ENCODE measurements around the gene TTLL4. TPM values are rescaled to one million over a fixed set of nuclear protein-coding genes. Genes with fewer than 3 reads are reported as not detected.
A peak's percentile ranks its signal among the peaks of the same experiment; 100 is the strongest.
"Not testable (repeated sequence)": the region's sequence is repeated elsewhere in the genome, so short reads cannot be mapped to it uniquely, and the experiment has no call there.

Gene TTLL4
- total and polyA plus RNA-seq, 4 donors, result 1.9 to 36.3 (median 25.5) TPM

DNA sequence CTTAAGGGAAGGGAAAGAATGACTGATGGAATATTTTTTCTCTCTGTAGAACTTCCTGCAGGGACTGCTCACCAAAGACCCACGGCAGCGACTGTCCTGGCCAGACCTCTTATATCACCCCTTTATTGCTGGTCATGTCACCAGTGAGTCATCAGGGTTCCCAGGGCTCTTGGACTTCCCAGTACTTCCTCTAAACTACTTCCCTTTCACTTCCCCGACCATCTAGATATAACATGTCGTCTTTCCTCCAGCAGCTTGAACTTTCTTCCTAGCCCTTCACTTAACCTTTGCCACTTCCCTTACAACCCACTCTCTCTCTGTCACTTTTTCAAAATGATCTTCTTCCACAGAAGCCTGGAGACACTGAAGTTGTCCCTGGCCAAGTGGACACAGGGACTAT lies 31.5 kb upstream of the TTLL4 start:
- Histone ChIP-seq H3K4me3 (ENCODE audit: low read length in 2 of 2) (no peak overlapping the region), H3K9me3 (ENCODE audit: control insufficient read depth, low read length) (no peaks in the 10 kb centered on the region), H3K4me1 (ENCODE audit: control insufficient read depth in 1 of 2, insufficient read depth in 2 of 2, low read length in 2 of 2) (no peaks in the 10 kb centered on the region), H3K36me3 (ENCODE audit: control insufficient read depth in 1 of 2, insufficient read depth in 2 of 2, low read length in 1 of 2) (peaks cover 0 to 4% of the 10 kb centered on the region in 2 donors), H3K27ac (ENCODE audit: low read depth in 1 of 2, low read length in 2 of 2) (no peak overlapping the region), H3K27me3 (ENCODE audit: control insufficient read depth in 1 of 2, insufficient read depth in 2 of 2, low read length in 1 of 2) (no peaks in the 10 kb centered on the region)
- WGBS, 2 donors, result 80 to 86% methylated on average over 4 of the region's 4 CpGs
- intact Hi-C loops (cut with DNase I), result no loop called here
- ATAC-seq (ENCODE audit: low FRiP score) (no peak), DNase-seq (peak in 1 of 2 donors; percentile 59)

DNA sequence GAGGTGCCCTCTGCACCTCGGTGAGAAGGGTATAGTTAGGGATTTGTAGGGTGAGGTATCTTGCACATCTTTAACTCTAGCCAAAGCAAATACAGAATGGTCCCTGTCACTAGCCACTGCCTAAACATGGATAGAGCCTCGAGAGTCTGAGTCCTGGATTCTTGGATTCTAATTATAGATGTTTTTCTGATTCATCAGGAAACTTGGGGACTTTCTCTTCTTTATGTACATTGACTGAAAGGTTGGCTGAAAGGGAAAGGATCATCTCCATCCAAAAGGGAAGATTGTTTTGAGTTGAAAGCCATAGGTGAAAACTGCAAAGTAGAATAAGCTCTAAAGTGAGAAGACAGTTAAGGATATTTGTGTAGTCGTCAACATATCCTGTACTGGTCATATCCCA lies 30.6 kb upstream of the TTLL4 start:
- ATAC-seq (ENCODE audit: low FRiP score), result no peak
- peaks cover 0 to 5% of the 10 kb centered on the region in 2 donors for H3K36me3 ChIP-seq (ENCODE audit: control insufficient read depth in 1 of 2, insufficient read depth in 2 of 2, low read length in 1 of 2)
- H3K27me3 ChIP-seq (ENCODE audit: control insufficient read depth in 1 of 2, insufficient read depth in 2 of 2, low read length in 1 of 2), result no peaks in the 10 kb centered on the region
- WGBS, 2 donors, result 68 to 70% methylated on average over 3 of the region's 3 CpGs
- DNase-seq, result no peak
- intact Hi-C loops (cut with DNase I), result no loop called here
- no peak overlapping the region for H3K27ac ChIP-seq (ENCODE audit: low read depth in 1 of 2, low read length in 2 of 2)
- H3K4me1 ChIP-seq (ENCODE audit: control insufficient read depth in 1 of 2, insufficient read depth in 2 of 2, low read length in 2 of 2), result no peaks in the 10 kb centered on the region
- H3K9me3 ChIP-seq (ENCODE audit: control insufficient read depth, low read length), result no peaks in the 10 kb centered on the region
- no peak overlapping the region for H3K4me3 ChIP-seq (ENCODE audit: low read length in 2 of 2)

DNA sequence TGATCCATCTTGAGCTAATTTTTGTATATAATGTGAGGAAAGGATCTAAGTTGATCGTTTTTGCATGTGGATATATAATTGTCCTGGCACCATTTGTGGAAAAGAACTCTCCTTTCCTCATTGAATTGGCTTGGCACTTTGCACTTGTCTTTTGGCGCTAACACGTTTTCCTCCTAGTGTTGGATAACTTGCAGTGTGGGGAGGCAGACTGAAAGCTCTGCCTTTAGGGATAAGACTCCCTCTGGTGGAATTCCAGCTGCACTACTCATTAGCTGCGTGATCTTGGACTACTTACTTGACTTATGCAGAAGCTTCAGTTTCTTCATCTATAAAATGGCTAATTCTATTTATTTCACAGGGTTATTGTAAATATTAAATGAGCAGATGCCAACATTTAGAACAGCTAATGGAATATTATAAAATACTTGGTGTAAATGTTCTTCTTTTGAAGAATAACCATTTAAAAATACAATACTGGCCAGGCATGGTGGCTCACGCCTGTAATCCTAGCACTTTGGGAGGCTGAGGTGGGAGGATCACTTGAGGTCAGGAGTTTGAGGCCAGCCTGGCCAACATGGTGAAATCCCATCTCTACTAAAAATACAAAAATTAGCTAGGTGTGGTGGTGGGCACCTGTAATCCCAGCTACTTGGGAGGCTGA lies 23.1 kb upstream of the TTLL4 start:
- H3K4me1 ChIP-seq (ENCODE audit: control insufficient read depth in 1 of 2, insufficient read depth in 2 of 2, low read length in 2 of 2); H3K4me3 ChIP-seq (ENCODE audit: low read length in 2 of 2); H3K27ac ChIP-seq (ENCODE audit: low read depth in 1 of 2, low read length in 2 of 2); intact Hi-C loops (cut with DNase I); H3K27me3 ChIP-seq (ENCODE audit: control insufficient read depth in 1 of 2, insufficient read depth in 2 of 2, low read length in 1 of 2); H3K9me3 ChIP-seq (ENCODE audit: control insufficient read depth, low read length); H3K36me3 ChIP-seq (ENCODE audit: control insufficient read depth in 1 of 2, insufficient read depth in 2 of 2, low read length in 1 of 2): not testable (repeated sequence)
- DNase-seq, result peak in 1 of 2 donors; percentile 66
- peak; percentile 76 for ATAC-seq (ENCODE audit: low FRiP score)
- WGBS, 2 donors, result 18% methylated on average over 5 of the region's 5 CpGs

DNA sequence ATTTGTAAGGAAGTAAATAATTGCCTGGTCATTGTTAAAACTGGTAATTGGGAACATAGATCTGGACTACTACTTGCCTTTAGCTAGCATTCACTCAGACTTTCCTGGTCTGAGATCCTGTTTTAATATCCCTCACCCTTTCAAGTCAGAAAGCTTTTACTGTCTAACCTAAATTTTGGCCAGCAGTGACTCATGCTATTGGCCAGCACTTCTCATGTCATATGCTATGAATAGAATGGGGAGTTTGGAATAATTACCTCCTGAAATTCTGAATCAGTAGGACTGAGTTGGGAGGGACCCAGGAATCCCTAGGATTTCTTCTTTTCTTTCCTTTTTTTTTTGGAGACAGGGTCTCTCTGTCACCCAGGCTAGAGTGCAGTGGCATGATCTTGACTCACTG lies 19.4 kb upstream of the TTLL4 start:
- no peaks in the 10 kb centered on the region for H3K4me1 ChIP-seq (ENCODE audit: control insufficient read depth in 1 of 2, insufficient read depth in 2 of 2, low read length in 2 of 2)
- no peak for ATAC-seq (ENCODE audit: low FRiP score)
- no peak for DNase-seq
- no peak overlapping the region for H3K4me3 ChIP-seq (ENCODE audit: low read length in 2 of 2)
- H3K9me3 ChIP-seq (ENCODE audit: control insufficient read depth, low read length), result no peaks in the 10 kb centered on the region
- H3K27ac ChIP-seq (ENCODE audit: low read depth in 1 of 2, low read length in 2 of 2), result peak overlapping the region in 1 of 2 donors; percentile 91
- intact Hi-C loops (cut with DNase I), result no loop called here
- peaks cover 0 to 4% of the 10 kb centered on the region in 2 donors for H3K36me3 ChIP-seq (ENCODE audit: control insufficient read depth in 1 of 2, insufficient read depth in 2 of 2, low read length in 1 of 2)
- H3K27me3 ChIP-seq (ENCODE audit: control insufficient read depth in 1 of 2, insufficient read depth in 2 of 2, low read length in 1 of 2), result no peaks in the 10 kb centered on the region

DNA sequence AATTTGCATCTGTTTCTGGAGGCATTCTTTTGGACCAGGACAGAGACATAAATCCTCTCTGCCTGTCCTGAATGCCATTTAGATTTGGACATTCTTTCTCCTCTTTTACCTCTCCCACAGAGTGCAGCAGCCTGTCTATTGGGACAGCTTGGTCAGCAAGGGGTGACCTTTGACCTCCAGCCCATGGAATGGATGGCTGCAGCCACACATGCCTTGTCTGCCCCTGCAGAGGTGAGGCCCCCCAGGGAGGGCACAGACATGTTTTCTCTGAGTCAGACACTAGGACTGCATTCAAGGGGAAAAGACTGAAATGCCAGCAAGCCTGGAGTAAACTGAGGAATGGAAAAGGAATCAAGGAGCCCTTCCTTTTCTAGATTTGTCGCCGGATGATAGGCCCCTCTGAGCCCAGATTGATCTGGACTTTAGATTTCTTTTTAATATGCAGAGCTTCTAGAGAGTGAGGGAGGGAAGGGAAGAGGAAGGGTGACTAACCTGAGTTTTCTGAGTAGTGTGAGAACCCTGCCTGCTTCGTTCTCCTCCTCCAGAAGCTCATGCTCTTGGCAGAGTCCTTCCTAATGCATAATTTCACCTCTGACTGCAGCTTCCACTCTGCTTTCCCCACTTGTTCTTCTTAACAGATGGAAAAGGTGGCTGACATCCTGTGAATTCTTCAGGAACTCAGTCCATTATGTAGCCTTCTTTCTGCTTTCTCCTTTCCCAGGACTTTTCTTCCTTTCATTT lies 16.1 kb upstream of the TTLL4 start:
- Histone ChIP-seq H3K27ac (ENCODE audit: low read depth in 1 of 2, low read length in 2 of 2) (no peak overlapping the region), H3K27me3 (ENCODE audit: control insufficient read depth in 1 of 2, insufficient read depth in 2 of 2, low read length in 1 of 2) (no peaks in the 10 kb centered on the region), H3K36me3 (ENCODE audit: control insufficient read depth in 1 of 2, insufficient read depth in 2 of 2, low read length in 1 of 2) (peaks cover 2 to 5% of the 10 kb centered on the region in 2 donors), H3K4me3 (ENCODE audit: low read length in 2 of 2) (no peak overlapping the region), H3K9me3 (ENCODE audit: control insufficient read depth, low read length) (no peaks in the 10 kb centered on the region), H3K4me1 (ENCODE audit: control insufficient read depth in 1 of 2, insufficient read depth in 2 of 2, low read length in 2 of 2) (no peaks in the 10 kb centered on the region)
- intact Hi-C loops (cut with DNase I), result no loop called here
- ATAC-seq (ENCODE audit: low FRiP score), result no peak
- 78 to 83% methylated on average over 3 of the region's 3 CpGs for WGBS, 2 donors
- DNase-seq, result no peak

DNA sequence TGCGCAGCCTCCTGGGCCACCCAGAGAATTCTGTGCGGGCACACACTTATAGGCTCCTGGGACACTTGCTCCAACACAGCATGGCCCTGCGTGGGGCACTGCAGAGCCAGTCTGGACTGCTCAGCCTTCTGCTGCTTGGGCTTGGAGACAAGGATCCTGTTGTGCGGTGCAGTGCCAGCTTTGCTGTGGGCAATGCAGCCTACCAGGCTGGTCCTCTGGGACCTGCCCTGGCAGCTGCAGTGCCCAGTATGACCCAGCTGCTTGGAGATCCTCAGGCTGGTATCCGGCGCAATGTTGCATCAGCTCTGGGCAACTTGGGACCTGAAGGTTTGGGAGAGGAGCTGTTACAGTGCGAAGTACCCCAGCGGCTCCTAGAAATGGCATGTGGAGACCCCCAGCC lies 11.8 kb upstream of the TTLL4 start:
- Histone ChIP-seq H3K9me3 (ENCODE audit: control insufficient read depth, low read length) (no peaks in the 10 kb centered on the region), H3K27ac (ENCODE audit: low read depth in 1 of 2, low read length in 2 of 2) (no peak overlapping the region), H3K4me3 (ENCODE audit: low read length in 2 of 2) (no peak overlapping the region), H3K27me3 (ENCODE audit: control insufficient read depth in 1 of 2, insufficient read depth in 2 of 2, low read length in 1 of 2) (no peaks in the 10 kb centered on the region), H3K36me3 (ENCODE audit: control insufficient read depth in 1 of 2, insufficient read depth in 2 of 2, low read length in 1 of 2) (peaks cover 0 to 5% of the 10 kb centered on the region in 2 donors), H3K4me1 (ENCODE audit: control insufficient read depth in 1 of 2, insufficient read depth in 2 of 2, low read length in 2 of 2) (no peaks in the 10 kb centered on the region)
- ATAC-seq (ENCODE audit: low FRiP score) (no peak), DNase-seq (no peak)
- 93 to 96% methylated on average over 8 of the region's 8 CpGs for WGBS, 2 donors
- intact Hi-C loops (cut with DNase I), result no loop called here

DNA sequence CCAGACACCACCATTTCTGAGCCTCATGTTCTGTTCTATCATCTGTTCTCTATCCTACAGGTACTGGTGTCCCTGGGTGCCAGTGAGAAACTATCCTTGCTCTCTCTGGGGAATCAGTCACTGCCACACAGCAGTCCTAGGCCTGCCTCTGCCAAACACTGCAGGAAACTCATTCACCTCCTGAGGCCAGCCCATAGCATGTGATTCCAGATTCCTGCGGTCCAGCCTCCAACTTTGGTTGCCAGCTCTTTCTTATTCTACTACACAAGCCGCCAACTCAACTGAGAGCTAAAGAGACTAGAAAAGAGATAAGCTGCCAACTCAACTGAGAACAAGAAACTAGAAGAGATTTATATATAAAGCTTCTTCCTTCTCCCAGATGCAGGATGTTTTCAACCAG lies 8.8 kb upstream of the TTLL4 start:
- no peak for ATAC-seq (ENCODE audit: low FRiP score)
- intact Hi-C loops (cut with DNase I), result no loop called here
- 70 to 74% methylated on average over 2 of the region's 2 CpGs for WGBS, 2 donors

DNA sequence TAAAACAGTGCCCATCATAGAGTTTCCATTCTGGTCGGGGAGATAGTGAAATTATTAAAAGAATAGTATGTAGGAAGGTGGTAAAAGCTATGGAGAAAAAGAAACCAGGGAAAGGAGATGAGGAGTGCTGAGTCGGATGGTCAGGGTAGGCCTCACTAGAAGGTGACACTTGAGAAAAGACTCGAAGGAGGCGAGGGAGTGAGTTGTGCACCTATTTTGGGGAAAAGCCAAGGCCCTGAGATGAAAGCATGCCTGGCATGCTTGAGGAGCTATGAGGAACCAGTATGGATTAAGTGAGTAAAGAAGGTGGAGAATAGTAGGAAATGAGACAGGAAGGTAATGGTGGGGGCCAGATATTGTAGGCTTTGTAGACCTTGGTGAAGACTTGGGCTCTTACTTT lies 7.3 kb upstream of the TTLL4 start:
- 87 to 89% methylated on average over 4 of the region's 4 CpGs for WGBS, 2 donors
- H3K27me3 ChIP-seq (ENCODE audit: control insufficient read depth in 1 of 2, insufficient read depth in 2 of 2, low read length in 1 of 2), result no peaks in the 10 kb centered on the region
- intact Hi-C loops (cut with DNase I), result no loop called here
- H3K27ac ChIP-seq (ENCODE audit: low read depth in 1 of 2, low read length in 2 of 2), result no peak overlapping the region
- no peaks in the 10 kb centered on the region for H3K9me3 ChIP-seq (ENCODE audit: control insufficient read depth, low read length)
- H3K36me3 ChIP-seq (ENCODE audit: control insufficient read depth in 1 of 2, insufficient read depth in 2 of 2, low read length in 1 of 2), result no peaks in the 10 kb centered on the region
- DNase-seq (no peak), ATAC-seq (ENCODE audit: low FRiP score) (no peak)
- H3K4me1 ChIP-seq (ENCODE audit: control insufficient read depth in 1 of 2, insufficient read depth in 2 of 2, low read length in 2 of 2), result no peaks in the 10 kb centered on the region
- no peak overlapping the region for H3K4me3 ChIP-seq (ENCODE audit: low read length in 2 of 2)

More for the DNA sequence above, 8.8 kb upstream of the TTLL4 start:
- H3K4me3 ChIP-seq (ENCODE audit: low read length in 2 of 2), result no peak overlapping the region
- peaks cover 0 to 4% of the 10 kb centered on the region in 2 donors for H3K36me3 ChIP-seq (ENCODE audit: control insufficient read depth in 1 of 2, insufficient read depth in 2 of 2, low read length in 1 of 2)
- no peaks in the 10 kb centered on the region for H3K9me3 ChIP-seq (ENCODE audit: control insufficient read depth, low read length)
- no peak for DNase-seq
- no peaks in the 10 kb centered on the region for H3K4me1 ChIP-seq (ENCODE audit: control insufficient read depth in 1 of 2, insufficient read depth in 2 of 2, low read length in 2 of 2)
- H3K27ac ChIP-seq (ENCODE audit: low read depth in 1 of 2, low read length in 2 of 2), result no peak overlapping the region
- no peaks in the 10 kb centered on the region for H3K27me3 ChIP-seq (ENCODE audit: control insufficient read depth in 1 of 2, insufficient read depth in 2 of 2, low read length in 1 of 2)

DNA sequence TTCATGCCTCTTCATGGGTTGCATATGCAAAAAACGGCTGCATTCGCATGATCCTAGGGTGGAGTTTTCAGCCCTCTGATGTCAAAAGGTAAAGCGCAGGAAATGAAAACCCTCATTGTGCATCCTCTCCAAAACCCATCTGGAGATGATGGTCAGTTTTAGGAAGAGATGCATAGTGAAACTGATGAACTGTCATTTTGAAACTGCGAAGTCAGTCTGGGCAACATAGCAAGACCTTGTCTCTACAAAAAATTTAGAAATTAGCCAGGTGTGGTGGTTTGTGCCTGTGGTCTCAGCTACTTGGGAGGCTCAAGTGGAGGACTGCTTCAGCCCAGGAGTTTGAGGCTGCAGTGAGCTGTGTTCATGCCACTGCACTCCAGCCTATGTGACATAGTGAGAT lies 2.5 kb upstream of the TTLL4 start:
- WGBS, 2 donors, result 92 to 94% methylated on average over 4 of the region's 4 CpGs
- no peak for DNase-seq
- intact Hi-C loops (cut with DNase I), result no loop called here

More for the DNA sequence above, 2.5 kb upstream of the TTLL4 start:
- Histone ChIP-seq H3K27ac (ENCODE audit: low read depth in 1 of 2, low read length in 2 of 2) (no peak overlapping the region), H3K36me3 (ENCODE audit: control insufficient read depth in 1 of 2, insufficient read depth in 2 of 2, low read length in 1 of 2) (no peaks in the 10 kb centered on the region), H3K4me3 (ENCODE audit: low read length in 2 of 2) (no peak overlapping the region), H3K9me3 (ENCODE audit: control insufficient read depth, low read length) (no peaks in the 10 kb centered on the region), H3K27me3 (ENCODE audit: control insufficient read depth in 1 of 2, insufficient read depth in 2 of 2, low read length in 1 of 2) (no peaks in the 10 kb centered on the region), H3K4me1 (ENCODE audit: control insufficient read depth in 1 of 2, insufficient read depth in 2 of 2, low read length in 2 of 2) (no peaks in the 10 kb centered on the region)
- no peak for ATAC-seq (ENCODE audit: low FRiP score)

Measured in aorta (tissue), 5 donors.